Vagina (tissue), 2 donors: ENCODE results near the gene SAMD1. TPM values are rescaled to one million over a fixed set of nuclear protein-coding genes. Genes with fewer than 3 reads are reported as not detected.

Experiments used
- DNase-seq, 2 donors: peaks; one replicate each; pipeline ENCODE4 v3.0.0-alpha.2; 2017; ENCODE audit errors: extremely low spot score in 2 of 2
- H3K27ac ChIP-seq: fragments of 200-600 bp; sonication (generic); one replicate; pipeline ENCODE4 v1.5.1; 2019
- H3K27me3 ChIP-seq: fragments of 200-600 bp; sonication (generic); one replicate; pipeline ENCODE4 v1.5.1; 2019
- H3K36me3 ChIP-seq, 2 donors: fragments of 200-600 bp; sonication (generic); one replicate each; pipeline ENCODE4 v1.5.1; 2017 to 2019
- H3K4me1 ChIP-seq: fragments of 200-600 bp; sonication (generic); one replicate; pipeline ENCODE4 v1.5.1; 2019
- H3K4me3 ChIP-seq, 2 donors: fragments of 200-600 bp; sonication (generic); 1 replicate in 1 of 2; 2 replicates in 1 of 2; pipeline ENCODE4 v1.5.1; 2016 to 2019
- H3K9me3 ChIP-seq: fragments of 200-600 bp; sonication (generic); one replicate; pipeline ENCODE4 v1.5.1; 2019
- CTCF ChIP-seq, 3 experiments: fragments of 450-650 bp in 2 of 3; fragments of 200-600 bp in 1 of 3; sonication (generic) in 1 of 3; IDR thresholded peaks; one replicate each; pipeline ENCODE4 v1.5.1; 2017 to 2019; ENCODE audit warnings: antibody characterized with exemption in 3 of 3, mild to moderate bottlenecking in 2 of 3, moderate library complexity in 2 of 3
- POLR2A ChIP-seq, 2 donors: fragments of 450-650 bp; IDR thresholded peaks; one replicate each; pipeline ENCODE4 v1.6.1; 2017; ENCODE audit warnings: antibody characterized with exemption in 2 of 2, mild to moderate bottlenecking in 2 of 2, moderate library complexity in 2 of 2
- POLR2AphosphoS5 ChIP-seq, 2 donors: sonication (generic); formaldehyde crosslinking; IDR thresholded peaks; one replicate each; pipeline ENCODE4 v1.9.0; 2017; ENCODE audit warnings: antibody characterized with exemption in 2 of 2, mild to moderate bottlenecking in 2 of 2, low read depth in 1 of 2; ENCODE audit not compliant: insufficient read depth in 1 of 2
- intact Hi-C: fragments of 100-400 bp; cut with DNase I; formaldehyde crosslinking; loops from one replicate; pipeline ENCODE4 v1.15.1; 2023
- total RNA-seq: library from RNA; depleted of rRNA; stranded (reverse); fragments of >200 nt; gene quantifications from one replicate; pipeline ENCODE4 v1.2.3, GENCODE V29; 2016

Gene SAMD1
- total RNA-seq, 1 donor from 2014 or later, result 6.9 TPM

- Histone ChIP-seq H3K27ac (no peak overlapping the region), H3K27me3 (no peaks in the 10 kb centered on the region), H3K4me3 (no peak overlapping the region), H3K9me3 (no peaks in the 10 kb centered on the region), H3K4me1 (peaks cover 59% of the 10 kb centered on the region), H3K36me3 (peaks cover 0 to 12% of the 10 kb centered on the region in 2 donors)
- TF ChIP-seq POLR2A (IDR thresholded peaks at IDR 0.05) (no peak), POLR2AphosphoS5 (IDR thresholded peaks at IDR 0.05; ENCODE audit: insufficient read depth in 1 of 2, low read depth in 1 of 2) (no peak), CTCF (IDR thresholded peaks at IDR 0.05) (no peak)
- DNase-seq, result no peak
- intact Hi-C loops, result no loop called here
These were observed 20.1 kb upstream of the SAMD1 start for GRCh38 chr19:14110650-14111049.

- TF ChIP-seq CTCF (IDR thresholded peaks at IDR 0.05) (no peak), POLR2A (IDR thresholded peaks at IDR 0.05) (no peak), POLR2AphosphoS5 (IDR thresholded peaks at IDR 0.05; ENCODE audit: insufficient read depth in 1 of 2, low read depth in 1 of 2) (no peak)
- Histone ChIP-seq H3K27ac (peak overlapping the region; percentile 51), H3K27me3 (no peaks in the 10 kb centered on the region), H3K36me3 (peaks cover 0 to 19% of the 10 kb centered on the region in 2 donors), H3K9me3 (no peaks in the 10 kb centered on the region), H3K4me3 (no peak overlapping the region), H3K4me1 (peaks cover 33% of the 10 kb centered on the region)
- intact Hi-C loops, result no loop called here
- DNase-seq, result no peak
These were observed 17.3 kb upstream of the SAMD1 start for GRCh38 chr19:14107581-14108461.

GRCh38 chr19:14106840-14107239 is 16.3 kb upstream of the SAMD1 start:
- H3K4me1 ChIP-seq, result peaks cover 23% of the 10 kb centered on the region
- H3K27ac ChIP-seq, result peak overlapping the region; percentile 51
- no peaks in the 10 kb centered on the region for H3K27me3 ChIP-seq
- DNase-seq, result no peak
- H3K4me3 ChIP-seq, result no peak overlapping the region
- no peak for TF ChIP-seq POLR2A (IDR thresholded peaks at IDR 0.05)
- TF ChIP-seq CTCF (IDR thresholded peaks at IDR 0.05), result no peak
- no peak for TF ChIP-seq POLR2AphosphoS5 (IDR thresholded peaks at IDR 0.05; ENCODE audit: insufficient read depth in 1 of 2, low read depth in 1 of 2)
- intact Hi-C loops, result no loop called here
- no peaks in the 10 kb centered on the region for H3K9me3 ChIP-seq
- H3K36me3 ChIP-seq, result peaks cover 0 to 29% of the 10 kb centered on the region in 2 donors

GRCh38 chr19:14105680-14106079 is 15.1 kb upstream of the SAMD1 start:
- TF ChIP-seq POLR2AphosphoS5 (IDR thresholded peaks at IDR 0.05; ENCODE audit: insufficient read depth in 1 of 2, low read depth in 1 of 2), result no peak
- TF ChIP-seq CTCF (IDR thresholded peaks at IDR 0.05), result no peak
- TF ChIP-seq POLR2A (IDR thresholded peaks at IDR 0.05), result no peak
- Histone ChIP-seq H3K27ac (no peak overlapping the region), H3K4me3 (no peak overlapping the region), H3K4me1 (peaks cover 11% of the 10 kb centered on the region), H3K36me3 (peaks cover 0 to 37% of the 10 kb centered on the region in 2 donors), H3K27me3 (no peaks in the 10 kb centered on the region), H3K9me3 (no peaks in the 10 kb centered on the region)
- intact Hi-C loops, result no loop called here
- DNase-seq, result no peak

- Histone ChIP-seq H3K4me1 (peaks cover 8% of the 10 kb centered on the region), H3K9me3 (no peaks in the 10 kb centered on the region), H3K27me3 (no peaks in the 10 kb centered on the region), H3K4me3 (no peak overlapping the region), H3K27ac (no peak overlapping the region), H3K36me3 (peaks cover 0 to 40% of the 10 kb centered on the region in 2 donors)
- no peak for DNase-seq
- intact Hi-C loops, result no loop called here
- TF ChIP-seq POLR2AphosphoS5 (IDR thresholded peaks at IDR 0.05; ENCODE audit: insufficient read depth in 1 of 2, low read depth in 1 of 2) (no peak), CTCF (IDR thresholded peaks at IDR 0.05) (no peak), POLR2A (IDR thresholded peaks at IDR 0.05) (no peak)
These were observed 12.8 kb upstream of the SAMD1 start for GRCh38 chr19:14103310-14103709.
